IMR-90 (cell line): ENCODE data around the gene ANO7. TPM values are rescaled to one million over a fixed set of nuclear protein-coding genes. Genes with fewer than 3 reads are reported as not detected.

Experiments used
- polyA plus RNA-seq, 3 experiments: library from polyadenylated mRNA; depleted of rRNA; stranded (reverse); fragments of >200 nt; gene quantifications; 2 replicates each; pipeline ENCODE4 v1.2.3, GENCODE V29; 2012; ENCODE audit warnings: low replicate concordance in 1 of 3
- total RNA-seq: library from RNA; depleted of rRNA; stranded (reverse); fragments of >200 nt; gene quantifications from 2 replicates; pipeline ENCODE4 v1.2.3, GENCODE V29; 2012; rRNA removed

ANO7 gene
- total and polyA plus RNA-seq, 2 of the 4 experiments (the other 2 are of a cell fraction), result 0.36 to 3.4 TPM

Other genes starting within 250 kb of the ANO7 start
- 1.1 and 1.4 TPM in 2 replicates for gene SNED1, start 190.1 kb upstream of the ANO7 start, total RNA-seq
- 3.4 and 3.7 TPM in 2 replicates for gene SNED1, start 190.1 kb upstream of the ANO7 start, polyA plus RNA-seq (2012; rRNA removed)
- gene MTERF4, start 86.4 kb upstream of the ANO7 start, total RNA-seq, result 33.3 and 36.9 TPM in 2 replicates
- gene MTERF4, start 86.4 kb upstream of the ANO7 start, polyA plus RNA-seq (2012; rRNA removed), result 21.5 and 26.6 TPM in 2 replicates
- gene PASK, start 39.2 kb upstream of the ANO7 start, total RNA-seq, result 2.2 and 4.1 TPM in 2 replicates
- 4.1 TPM in 2 replicates for gene PASK, start 39.2 kb upstream of the ANO7 start, polyA plus RNA-seq (2012; rRNA removed)
- 60.8 and 104 TPM in 2 replicates for gene PPP1R7, start 38.2 kb upstream of the ANO7 start, total RNA-seq
- 70.0 and 70.8 TPM in 2 replicates for gene PPP1R7, start 38.2 kb upstream of the ANO7 start, polyA plus RNA-seq (2012; rRNA removed)
- 1,093 and 1,165 TPM in 2 replicates for gene HDLBP, start 127.0 kb downstream of the ANO7 start, total RNA-seq
- 648 and 649 TPM in 2 replicates for gene HDLBP, start 127.0 kb downstream of the ANO7 start, polyA plus RNA-seq (2012; rRNA removed)
- gene SEPTIN2, start 127.2 kb downstream of the ANO7 start, total RNA-seq, result 504 and 570 TPM in 2 replicates
- gene SEPTIN2, start 127.2 kb downstream of the ANO7 start, polyA plus RNA-seq (2012; rRNA removed), result 320 and 420 TPM in 2 replicates
- gene FARP2, start 167.6 kb downstream of the ANO7 start, total RNA-seq, result 30.8 and 38.6 TPM in 2 replicates
- gene FARP2, start 167.6 kb downstream of the ANO7 start, polyA plus RNA-seq (2012; rRNA removed), result 15.5 and 17.1 TPM in 2 replicates